CD14-positive monocyte (primary cell): ENCODE measurements around the gene DUOXA2. TPM values are rescaled to one million over a fixed set of nuclear protein-coding genes. Genes with fewer than 3 reads are reported as not detected.

Experiments used
- DNase-seq, 3 donors: peaks; one replicate each; pipeline ENCODE4 v3.0.0-alpha.2; 2011 to 2022
- H2AFZ ChIP-seq: 2 replicates; pipeline ENCODE4 v1.6.0; 2012; ENCODE audit warnings: mild to moderate bottlenecking, low read depth, low read length, inconsistent platforms; ENCODE audit not compliant: insufficient read depth, poor library complexity, severe bottlenecking
- H3K27ac ChIP-seq, 2 donors: 1 replicate in 1 of 2; 2 replicates in 1 of 2; pipeline ENCODE4 v1.5.1; 2012 to 2013; ENCODE audit warnings: low read length in 2 of 2, control low read depth in 1 of 2, inconsistent platforms in 1 of 2, low read depth in 1 of 2, mild to moderate bottlenecking in 1 of 2
- H3K27me3 ChIP-seq, 2 donors: one replicate each; pipeline versions ENCODE4 v1.6.0 to v1.6.1; 2011 to 2013; ENCODE audit warnings: low read length in 2 of 2; ENCODE audit not compliant: control insufficient read depth in 2 of 2, insufficient read depth in 2 of 2
- H3K36me3 ChIP-seq, 2 donors: replicated peaks in 1 of 2; 1 replicate in 1 of 2; 2 replicates in 1 of 2; pipeline versions ENCODE4 v1.5.1 to v1.6.1; 2012 to 2013; ENCODE audit warnings: low read length in 2 of 2, control low read depth in 1 of 2, inconsistent platforms in 1 of 2, mild to moderate bottlenecking in 1 of 2; ENCODE audit not compliant: insufficient read depth in 2 of 2, control insufficient read depth in 1 of 2
- H3K4me1 ChIP-seq, 2 donors: 1 replicate in 1 of 2; 2 replicates in 1 of 2; pipeline versions ENCODE4 v1.5.1 to v1.6.1; 2012 to 2013; ENCODE audit warnings: low read length in 2 of 2, control low read depth in 1 of 2, inconsistent platforms in 1 of 2, mild to moderate bottlenecking in 1 of 2, moderate library complexity in 1 of 2; ENCODE audit not compliant: insufficient read depth in 2 of 2, control insufficient read depth in 1 of 2
- H3K4me2 ChIP-seq: replicated peaks from 2 replicates; pipeline ENCODE3; 2012; ENCODE audit warnings: low read length, moderate library complexity, mild to moderate bottlenecking; ENCODE audit not compliant: poor library complexity, severe bottlenecking; ENCODE audit errors: extremely low read depth
- H3K4me3 ChIP-seq, 3 experiments: fragments of 200-600 bp in 1 of 3; sonication (generic) in 1 of 3; replicated peaks in 1 of 3; 1 replicate in 2 of 3; 2 replicates in 1 of 3; pipeline ENCODE4 v1.5.1; 2011 to 2013; ENCODE audit warnings: low read length in 3 of 3, mild to moderate bottlenecking in 3 of 3, control low read depth in 2 of 3, low read depth in 2 of 3, inconsistent platforms in 1 of 3, moderate library complexity in 1 of 3
- H3K79me2 ChIP-seq: 2 replicates; pipeline ENCODE4 v1.6.0; 2012; ENCODE audit warnings: mild to moderate bottlenecking, control low read depth, inconsistent platforms, low read length, moderate library complexity; ENCODE audit not compliant: insufficient read depth
- H3K9ac ChIP-seq: 2 replicates; pipeline ENCODE4 v1.6.0; 2017; ENCODE audit warnings: low read length, mild to moderate bottlenecking; ENCODE audit not compliant: insufficient read depth, poor library complexity, severe bottlenecking
- H3K9me3 ChIP-seq, 2 donors: replicated peaks in 1 of 2; 1 replicate in 1 of 2; 2 replicates in 1 of 2; pipeline versions ENCODE4 v1.5.1 to v1.6.1; 2012 to 2013; ENCODE audit warnings: low read length in 2 of 2, control low read depth in 1 of 2; ENCODE audit not compliant: control insufficient read depth in 1 of 2, insufficient read depth in 1 of 2
- H4K20me1 ChIP-seq: 2 replicates; pipeline ENCODE4 v1.6.0; 2012; ENCODE audit warnings: mild to moderate bottlenecking, low read length, control low read depth, moderate library complexity; ENCODE audit not compliant: insufficient read depth
- H3K27ac Mint-ChIP-seq, 7 donors: one replicate each; pipeline ENCODE4 v1.8.0; 2020; ENCODE audit warnings: mild to moderate bottlenecking in 7 of 7, mixed read lengths in 7 of 7, moderate library complexity in 6 of 7, inconsistent platforms in 2 of 7
- H3K27me3 Mint-ChIP-seq, 3 donors: one replicate each; pipeline ENCODE4 v1.8.0; 2021 to 2022; ENCODE audit warnings: low read depth in 3 of 3, mild to moderate bottlenecking in 3 of 3, mixed read lengths in 3 of 3, moderate library complexity in 3 of 3, inconsistent platforms in 1 of 3
- H3K36me3 Mint-ChIP-seq, 2 donors: one replicate each; pipeline ENCODE4 v1.8.0; 2020; ENCODE audit warnings: mixed read lengths in 2 of 2, inconsistent platforms in 1 of 2, mild to moderate bottlenecking in 1 of 2
- H3K4me1 Mint-ChIP-seq: one replicate; pipeline ENCODE4 v1.8.0; 2020; ENCODE audit warnings: mild to moderate bottlenecking, mixed read lengths
- H3K4me3 Mint-ChIP-seq, 2 donors: one replicate each; pipeline ENCODE4 v1.8.0; 2020; ENCODE audit warnings: mild to moderate bottlenecking in 2 of 2, mixed read lengths in 2 of 2, moderate library complexity in 1 of 2
- H3K9me3 Mint-ChIP-seq, 7 donors: one replicate each; pipeline ENCODE4 v1.8.0; 2020 to 2022; ENCODE audit warnings: mixed read lengths in 7 of 7, mild to moderate bottlenecking in 6 of 7, moderate library complexity in 6 of 7, inconsistent platforms in 2 of 7
- CTCF ChIP-seq: fragments of 200-600 bp; IDR thresholded peaks from one replicate; pipeline ENCODE4 v1.8.0; 2022; ENCODE audit warnings: antibody characterized with exemption, mild to moderate bottlenecking
- WGBS: methylation state at CpG from one replicate; pipeline ENCODE4 v1.1.5; 2013; ENCODE audit warnings: missing lambda C conversion rate; ENCODE audit not compliant: insufficient coverage; 5-methylcytosine and 5-hydroxymethylcytosine counted together
- intact Hi-C, 2 donors: fragments of 100-400 bp; cut with micrococcal nuclease; formaldehyde crosslinking; loops; one replicate each; pipeline versions ENCODE4 v1.15.0 to v1.15.1; 2023
- polyA plus RNA-seq, 3 donors: library from polyadenylated mRNA; depleted of rRNA in 1 of 3; unstranded in 2 of 3; stranded (reverse) in 1 of 3; fragments of 300-500 nt in 2 of 3; fragments of >200 nt in 1 of 3; fragmentation: Illumina TruSeq in 2 of 3; gene quantifications; 1 replicate in 2 of 3; 2 replicates in 1 of 3; pipeline ENCODE4 v1.2.3, GENCODE V29; 2012 to 2021

DUOXA2 gene
- polyA plus RNA-seq, 3 donors: not detected

DNA sequence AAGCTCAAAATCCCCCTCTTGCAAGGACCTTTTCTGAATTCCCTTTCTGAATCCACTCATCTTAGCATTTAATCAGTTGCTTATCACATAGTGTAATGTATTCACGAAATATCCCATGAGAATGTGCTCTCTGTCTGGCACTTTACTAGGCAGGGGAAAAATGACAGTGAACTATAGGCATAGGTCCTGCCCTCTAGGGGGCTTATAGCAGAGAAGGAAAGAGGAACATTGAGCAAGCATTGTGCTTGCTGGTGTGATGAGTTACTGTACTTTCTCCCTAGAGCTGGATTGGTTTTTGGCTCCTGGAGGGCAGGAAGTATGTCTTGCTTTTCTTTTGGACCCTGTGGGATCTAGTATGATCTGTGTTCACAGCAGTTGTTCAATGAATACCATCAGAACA lies 26.6 kb upstream of the DUOXA2 start:
- Histone ChIP-seq H3K36me3 (no peaks in the 10 kb centered on the region), H4K20me1 (no peaks in the 10 kb centered on the region), H3K4me1 (no peaks in the 10 kb centered on the region), H3K9me3 (no peaks in the 10 kb centered on the region), H2AFZ (no peak overlapping the region), H3K4me2 (no peak overlapping the region), H3K9ac (no peak overlapping the region), H3K4me3 (no peak overlapping the region), H3K79me2 (no peaks in the 10 kb centered on the region), H3K27me3 (no peaks in the 10 kb centered on the region), H3K27ac (no peak overlapping the region)
- intact Hi-C loops: no loop called here
- H3K36me3 Mint-ChIP-seq: no peaks in the 10 kb centered on the region
- H3K27ac Mint-ChIP-seq: no peak overlapping the region
- H3K9me3 Mint-ChIP-seq: no peaks in the 10 kb centered on the region
- peak; percentile 24 for TF ChIP-seq CTCF
- H3K27me3 Mint-ChIP-seq: peaks cover 0 to 5% (median 4%) of the 10 kb centered on the region in 3 donors
- WGBS: 100% methylated on average over 1 of the region's 1 CpG
- H3K4me1 Mint-ChIP-seq: no peaks in the 10 kb centered on the region
- H3K4me3 Mint-ChIP-seq: no peak overlapping the region
- no peak for DNase-seq

GRCh38 chr15:45088801-45089711 lies 25.1 kb upstream of the DUOXA2 start:
- Mint-ChIP-seq H3K27ac (no peak overlapping the region), H3K36me3 (no peaks in the 10 kb centered on the region), H3K4me1 (peaks cover 2% of the 10 kb centered on the region), H3K9me3 (no peaks in the 10 kb centered on the region), H3K27me3 (peaks cover 0 to 9% (median 5%) of the 10 kb centered on the region in 3 donors), H3K4me3 (peak overlapping the region in 1 of 2 donors; percentile 10)
- H3K9me3 ChIP-seq: no peaks in the 10 kb centered on the region
- no peaks in the 10 kb centered on the region for H3K4me1 ChIP-seq
- no peaks in the 10 kb centered on the region for H3K27me3 ChIP-seq
- no peak overlapping the region for H2AFZ ChIP-seq
- no peak overlapping the region for H3K9ac ChIP-seq
- no peak for DNase-seq
- no peaks in the 10 kb centered on the region for H3K36me3 ChIP-seq
- no CpG with 5 or more reads among the region's 10 CpGs for WGBS
- no peaks in the 10 kb centered on the region for H4K20me1 ChIP-seq
- no peak overlapping the region for H3K27ac ChIP-seq
- intact Hi-C loops: no loop called here
- no peak for TF ChIP-seq CTCF
- H3K4me2 ChIP-seq: no peak overlapping the region
- H3K4me3 ChIP-seq: no peak overlapping the region
- H3K79me2 ChIP-seq: no peaks in the 10 kb centered on the region
